Measurements from ENCODE around the gene OR10V1. TPM values are rescaled to one million over a fixed set of nuclear protein-coding genes. Genes with fewer than 3 reads are reported as not detected.
"Not testable (repeated sequence)": the region's sequence is repeated elsewhere in the genome, so short reads cannot be mapped to it uniquely, and the experiment has no call there.

The OR10V1 gene
- total RNA-seq, 5 donors from 2014 or later (not counting 1 experiment from before 2014, with no cell fraction given) = not detected

- no peak for DNase-seq
- no peaks in the 10 kb centered on the region for H3K4me1 ChIP-seq (ENCODE audit: control insufficient read depth in 1 of 2, extremely low read depth in 1 of 2, insufficient read depth in 2 of 2, low read length in 2 of 2)
- H3K36me3 ChIP-seq (ENCODE audit: control insufficient read depth in 2 of 2, extremely low read depth in 1 of 2, insufficient read depth in 1 of 2, low read length in 1 of 2) = no peaks in the 10 kb centered on the region
- Mint-ChIP-seq H3K36me3 (peaks cover 6% of the 10 kb centered on the region), H3K4me3 (no peak overlapping the region), H3K9me3 (peaks cover 8 to 18% (median 16%) of the 10 kb centered on the region in 3 donors), H3K27me3 (peaks cover 7 to 12% of the 10 kb centered on the region in 2 donors), H3K27ac (no peak overlapping the region), H3K4me1 (peaks cover 0 to 2% (median 0%) of the 10 kb centered on the region in 3 donors)
- peaks cover 0 to 13% of the 10 kb centered on the region in 2 experiments for H3K27me3 ChIP-seq (replicated peaks in 1 of 2; ENCODE audit: control insufficient read depth in 2 of 2, extremely low read depth in 1 of 2, insufficient read depth in 2 of 2, low read length in 1 of 2)
- no peak overlapping the region for H3K27ac ChIP-seq (ENCODE audit: low read length)
- ATAC-seq (replicated peaks in 1 of 4) = no peak
- H3K4me3 ChIP-seq (ENCODE audit: control insufficient read depth in 1 of 2, extremely low read depth in 1 of 2, low read length in 1 of 2) = no peak overlapping the region
- POLR2A ChIA-PET = interaction anchor here in 1 of 2 donors (0.7 kb wide), 1 partner anchor 39 kb away, joined by 6 read pairs; no protein-coding TSS in a partner anchor
- no CpG with 5 or more reads among the region's 2 CpGs for WGBS (ENCODE audit: insufficient coverage)
- H3K9me3 ChIP-seq = peaks cover 6% of the 10 kb centered on the region
- CTCF ChIA-PET = interaction anchor here in 1 of 2 donors (0.6 kb wide), 1 partner anchor 18 kb away, joined by 5 read pairs; no protein-coding TSS in a partner anchor
Observed at GRCh38 chr11:59691156-59691555, 22.5 kb downstream of the OR10V1 start.

- H3K4me3 ChIP-seq (ENCODE audit: control insufficient read depth in 1 of 2, extremely low read depth in 1 of 2, low read length in 1 of 2) = no peak overlapping the region
- POLR2A ChIA-PET = no interaction called here
- Mint-ChIP-seq H3K36me3 (peaks cover 6% of the 10 kb centered on the region), H3K4me3 (no peak overlapping the region), H3K4me1 (peaks cover 0 to 2% (median 0%) of the 10 kb centered on the region in 3 donors), H3K27ac (no peak overlapping the region), H3K9me3 (peaks cover 8 to 17% (median 16%) of the 10 kb centered on the region in 3 donors), H3K27me3 (peaks cover 14 to 19% of the 10 kb centered on the region in 2 donors)
- H3K4me1 ChIP-seq (ENCODE audit: control insufficient read depth in 1 of 2, extremely low read depth in 1 of 2, insufficient read depth in 2 of 2, low read length in 2 of 2) = no peaks in the 10 kb centered on the region
- no CpG with 5 or more reads among the region's 3 CpGs for whole genome bisulfite sequencing (ENCODE audit: insufficient coverage)
- no peaks in the 10 kb centered on the region for H3K36me3 ChIP-seq (ENCODE audit: control insufficient read depth in 2 of 2, extremely low read depth in 1 of 2, insufficient read depth in 1 of 2, low read length in 1 of 2)
- CTCF ChIA-PET = no interaction called here
- H3K27ac ChIP-seq (ENCODE audit: low read length) = no peak overlapping the region
- H3K9me3 ChIP-seq = peaks cover 6% of the 10 kb centered on the region
- ATAC-seq (replicated peaks in 1 of 4) = no peak
- H3K27me3 ChIP-seq (replicated peaks in 1 of 2; ENCODE audit: control insufficient read depth in 2 of 2, extremely low read depth in 1 of 2, insufficient read depth in 2 of 2, low read length in 1 of 2) = peaks cover 0 to 11% of the 10 kb centered on the region in 2 experiments
- no peak for DNase-seq
Observed at GRCh38 chr11:59689015-59689414, 24.6 kb downstream of the OR10V1 start.

- H3K27me3 Mint-ChIP-seq = peaks cover 21 to 26% of the 10 kb centered on the region in 2 donors
- POLR2A ChIA-PET; H3K4me3 Mint-ChIP-seq; H3K27ac Mint-ChIP-seq; ATAC-seq (replicated peaks in 1 of 4); H3K9me3 ChIP-seq; DNase-seq; H3K4me1 Mint-ChIP-seq; H3K36me3 ChIP-seq (ENCODE audit: control insufficient read depth in 2 of 2, extremely low read depth in 1 of 2, insufficient read depth in 1 of 2, low read length in 1 of 2); H3K4me3 ChIP-seq (ENCODE audit: control insufficient read depth in 1 of 2, extremely low read depth in 1 of 2, low read length in 1 of 2); H3K9me3 Mint-ChIP-seq; H3K36me3 Mint-ChIP-seq; H3K27ac ChIP-seq (ENCODE audit: low read length); CTCF ChIA-PET; H3K4me1 ChIP-seq (ENCODE audit: control insufficient read depth in 1 of 2, extremely low read depth in 1 of 2, insufficient read depth in 2 of 2, low read length in 2 of 2): not testable (repeated sequence)
- WGBS (ENCODE audit: insufficient coverage) = 74% methylated on average over 4 of the region's 7 CpGs
- H3K27me3 ChIP-seq (replicated peaks in 1 of 2; ENCODE audit: control insufficient read depth in 2 of 2, extremely low read depth in 1 of 2, insufficient read depth in 2 of 2, low read length in 1 of 2) = peaks cover 0 to 10% of the 10 kb centered on the region in 2 experiments
Observed at GRCh38 chr11:59681260-59681725, 32.4 kb downstream of the OR10V1 start.

- peaks cover 0 to 11% of the 10 kb centered on the region in 2 experiments for H3K27me3 ChIP-seq (replicated peaks in 1 of 2; ENCODE audit: control insufficient read depth in 2 of 2, extremely low read depth in 1 of 2, insufficient read depth in 2 of 2, low read length in 1 of 2)
- Mint-ChIP-seq H3K27me3 (peaks cover 16 to 24% of the 10 kb centered on the region in 2 donors), H3K4me1 (no peaks in the 10 kb centered on the region), H3K27ac (no peak overlapping the region), H3K36me3 (no peaks in the 10 kb centered on the region), H3K4me3 (no peak overlapping the region), H3K9me3 (no peaks in the 10 kb centered on the region)
- 100% methylated on average over 1 of the region's 1 CpG for WGBS (ENCODE audit: insufficient coverage)
- no peak overlapping the region for H3K4me3 ChIP-seq (ENCODE audit: control insufficient read depth in 1 of 2, extremely low read depth in 1 of 2, low read length in 1 of 2)
- H3K36me3 ChIP-seq (ENCODE audit: control insufficient read depth in 2 of 2, extremely low read depth in 1 of 2, insufficient read depth in 1 of 2, low read length in 1 of 2) = no peaks in the 10 kb centered on the region
- ChIA-PET CTCF (interaction anchor here in 1 of 2 donors (0.6 kb wide), 1 partner anchor 79 kb away, joined by 3 read pairs; no protein-coding TSS in a partner anchor), POLR2A (no interaction called here)
- peak; percentile 81 to 91 (median 84) for ATAC-seq (replicated peaks in 1 of 4)
- no peaks in the 10 kb centered on the region for H3K4me1 ChIP-seq (ENCODE audit: control insufficient read depth in 1 of 2, extremely low read depth in 1 of 2, insufficient read depth in 2 of 2, low read length in 2 of 2)
- DNase-seq = peak; percentile 6 to 74 (median 37)
- no peak overlapping the region for H3K27ac ChIP-seq (ENCODE audit: low read length)
- H3K9me3 ChIP-seq = no peaks in the 10 kb centered on the region
Observed at GRCh38 chr11:59680287-59681154, 33.1 kb downstream of the OR10V1 start.

GRCh38 chr11:59679347-59679746 lies 34.3 kb downstream of the OR10V1 start:
- ChIA-PET CTCF (no interaction called here), POLR2A (no interaction called here)
- Mint-ChIP-seq H3K4me1 (no peaks in the 10 kb centered on the region), H3K4me3 (no peak overlapping the region), H3K27me3 (peaks cover 13 to 21% of the 10 kb centered on the region in 2 donors), H3K9me3 (no peaks in the 10 kb centered on the region), H3K27ac (no peak overlapping the region), H3K36me3 (no peaks in the 10 kb centered on the region)
- Histone ChIP-seq H3K4me3 (ENCODE audit: control insufficient read depth in 1 of 2, extremely low read depth in 1 of 2, low read length in 1 of 2) (no peak overlapping the region), H3K27ac (ENCODE audit: low read length) (no peak overlapping the region), H3K9me3 (no peaks in the 10 kb centered on the region), H3K36me3 (ENCODE audit: control insufficient read depth in 2 of 2, extremely low read depth in 1 of 2, insufficient read depth in 1 of 2, low read length in 1 of 2) (no peaks in the 10 kb centered on the region), H3K27me3 (replicated peaks in 1 of 2; ENCODE audit: control insufficient read depth in 2 of 2, extremely low read depth in 1 of 2, insufficient read depth in 2 of 2, low read length in 1 of 2) (peaks cover 0 to 11% of the 10 kb centered on the region in 2 experiments), H3K4me1 (ENCODE audit: control insufficient read depth in 1 of 2, extremely low read depth in 1 of 2, insufficient read depth in 2 of 2, low read length in 2 of 2) (no peaks in the 10 kb centered on the region)
- ATAC-seq (replicated peaks in 1 of 4) (no peak), DNase-seq (no peak)

- Mint-ChIP-seq H3K4me3 (no peak overlapping the region), H3K27ac (no peak overlapping the region), H3K9me3 (no peaks in the 10 kb centered on the region), H3K27me3 (peaks cover 13 to 19% of the 10 kb centered on the region in 2 donors), H3K36me3 (no peaks in the 10 kb centered on the region), H3K4me1 (no peaks in the 10 kb centered on the region)
- ChIA-PET CTCF (no interaction called here), POLR2A (no interaction called here)
- H3K4me1 ChIP-seq (ENCODE audit: control insufficient read depth in 1 of 2, extremely low read depth in 1 of 2, insufficient read depth in 2 of 2, low read length in 2 of 2) = no peaks in the 10 kb centered on the region
- no peaks in the 10 kb centered on the region for H3K36me3 ChIP-seq (ENCODE audit: control insufficient read depth in 2 of 2, extremely low read depth in 1 of 2, insufficient read depth in 1 of 2, low read length in 1 of 2)
- no peaks in the 10 kb centered on the region for H3K9me3 ChIP-seq
- ATAC-seq (replicated peaks in 1 of 4) (no peak), DNase-seq (no peak)
- WGBS (ENCODE audit: insufficient coverage) = no CpG with 5 or more reads among the region's 3 CpGs
- H3K27ac ChIP-seq (ENCODE audit: low read length) = no peak overlapping the region
- peaks cover 0 to 11% of the 10 kb centered on the region in 2 experiments for H3K27me3 ChIP-seq (replicated peaks in 1 of 2; ENCODE audit: control insufficient read depth in 2 of 2, extremely low read depth in 1 of 2, insufficient read depth in 2 of 2, low read length in 1 of 2)
- H3K4me3 ChIP-seq (ENCODE audit: control insufficient read depth in 1 of 2, extremely low read depth in 1 of 2, low read length in 1 of 2) = no peak overlapping the region
Observed at GRCh38 chr11:59678813-59679165, 34.9 kb downstream of the OR10V1 start.
